Sciatic nerve (tissue), 2 donors: Measurements from ENCODE around the gene SLC5A10. TPM values are rescaled to one million over a fixed set of nuclear protein-coding genes. Genes with fewer than 3 reads are reported as not detected.
"Not testable (repeated sequence)": the region's sequence is repeated elsewhere in the genome, so short reads cannot be mapped to it uniquely, and the experiment has no call there.

Source experiments
- ATAC-seq: fragments of 200-7000 bp; cut with Tn5 transposase; one replicate; pipeline ENCODE4 v1.9.1; 2020; ENCODE audit warnings: mild to moderate bottlenecking, moderate library complexity
- DNase-seq: peaks from one replicate; pipeline ENCODE4 v3.0.0-alpha.2; 2020; ENCODE audit warnings: low spot score
- intact Hi-C: fragments of 100-400 bp; cut with DNase I; formaldehyde crosslinking; loops from one replicate; pipeline ENCODE4 v1.14.2; 2022
- total RNA-seq: library from RNA; stranded (reverse); fragmentation: NEBNext Ultra II Directional; extraction: Animal tissue kit (Norgen Biotek cat#: 25700); gene quantifications from one replicate; pipeline ENCODE4 v1.2.1, GENCODE V29; 2021
- donor health status: DM: no; HTN: no; CAD: no.
- donor health status: DM: no; HTN: no; CAD: no.

The SLC5A10 gene
- not detected for total RNA-seq

DNA sequence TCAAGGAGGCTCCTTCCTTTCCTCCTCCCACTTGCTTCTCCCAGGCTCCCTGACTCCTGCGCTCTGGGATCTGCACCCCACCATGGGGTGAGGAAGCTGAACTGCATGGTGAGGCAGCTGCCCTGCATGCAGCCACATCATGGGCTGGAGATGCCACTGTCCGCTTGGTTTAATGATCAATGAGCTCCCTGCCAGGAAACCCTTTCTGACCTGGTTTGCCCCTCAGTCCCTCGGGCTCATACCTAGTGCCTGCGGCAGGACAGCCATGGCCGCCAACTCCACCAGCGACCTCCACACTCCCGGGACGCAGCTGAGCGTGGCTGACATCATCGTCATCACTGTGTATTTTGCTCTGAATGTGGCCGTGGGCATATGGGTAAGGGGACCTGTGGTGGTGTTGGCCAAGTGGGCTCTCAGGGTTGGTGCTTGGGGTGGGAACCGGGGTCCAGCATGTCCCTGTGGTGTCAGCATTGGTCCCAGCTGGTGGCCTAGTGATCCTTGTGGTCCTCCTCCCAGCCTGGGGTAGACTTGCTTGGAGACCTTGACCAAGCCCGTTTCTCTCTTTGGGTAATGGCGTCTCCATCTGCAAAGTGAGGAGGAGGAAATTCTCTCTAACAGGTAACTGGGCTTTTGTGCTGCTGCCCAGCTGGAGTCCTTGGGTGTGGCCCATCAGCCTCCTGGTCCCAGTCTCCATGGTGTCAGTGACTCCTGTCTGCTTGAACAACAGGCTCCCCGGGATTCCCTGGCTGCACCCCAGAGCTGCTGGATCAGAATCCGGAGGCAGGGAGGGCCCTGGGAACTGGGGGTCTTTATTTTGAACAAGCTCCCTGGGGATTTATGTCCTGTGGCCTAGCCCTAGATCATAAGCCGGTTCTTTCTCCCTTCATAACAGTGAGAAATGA lies at the start of gene SLC5A10:
Gene SLC5A10 (plus strand): TSS at position 225 of the 902 bp plus-strand sequence. CDS start 41 bp downstream, at position 266.
- intact Hi-C loops = no loop called here
- no peak for ATAC-seq
- no peak for DNase-seq

DNA sequence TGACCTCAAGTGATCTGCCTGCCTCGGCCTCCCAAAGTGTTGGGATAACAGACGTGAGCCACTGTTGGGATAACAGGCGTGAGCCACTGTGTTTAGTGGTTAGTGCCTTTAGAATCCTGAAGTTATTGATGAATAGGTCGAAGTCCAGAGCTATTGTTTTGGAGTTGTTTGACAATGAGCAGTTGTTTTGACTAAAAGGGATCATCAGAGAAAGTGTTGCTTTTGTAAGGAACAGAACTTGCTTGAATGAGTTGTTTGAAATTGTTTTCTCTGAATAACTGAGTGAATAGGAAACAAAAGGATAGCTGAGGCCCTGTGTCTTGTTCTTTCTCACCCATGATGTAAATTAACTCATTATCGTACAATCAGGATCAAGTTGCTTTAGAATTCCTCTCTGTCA lies 47.5 kb upstream of the SLC5A10 start:
- ATAC-seq (no peak), DNase-seq (no peak)
- intact Hi-C loops = no loop called here

DNA sequence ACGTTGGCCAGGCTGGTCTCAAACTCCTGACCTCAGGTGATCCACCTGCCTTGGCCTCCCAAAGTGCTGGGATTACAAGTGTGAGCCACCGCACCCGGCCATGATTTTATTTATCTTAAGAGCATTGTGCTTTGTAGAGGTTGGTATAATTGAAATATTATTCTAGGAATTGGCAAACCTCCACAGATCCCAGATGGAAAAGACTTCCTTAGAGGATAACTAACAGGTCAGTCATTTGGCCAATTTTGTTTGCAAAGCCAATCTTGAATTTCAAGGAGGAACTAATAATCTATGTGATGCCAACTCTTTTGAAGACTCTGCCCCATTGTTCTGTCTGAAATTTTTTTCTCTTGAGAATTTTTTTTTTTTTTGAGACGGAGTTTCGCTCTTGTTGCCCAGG lies 46.7 kb upstream of the SLC5A10 start:
- no peak for ATAC-seq
- intact Hi-C loops = no loop called here
- DNase-seq = no peak

DNA sequence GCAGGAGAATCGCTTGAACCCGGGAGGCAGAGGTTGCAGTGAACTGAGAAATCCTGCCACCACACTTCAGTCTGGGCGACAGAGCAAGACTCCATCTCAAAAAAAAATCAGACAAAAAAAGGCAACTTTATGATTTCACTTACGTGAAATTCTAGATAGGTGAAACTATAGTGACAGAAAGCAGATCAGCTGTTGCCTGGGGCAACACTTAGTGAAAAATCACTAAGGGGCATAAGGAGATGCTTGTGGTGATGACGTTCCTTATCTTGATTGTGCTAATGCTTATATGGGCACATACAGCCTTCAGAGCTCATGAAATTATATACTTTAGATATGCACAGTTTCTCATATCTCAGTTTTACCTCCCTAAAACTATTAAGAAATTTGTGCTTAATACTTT lies 41.6 kb upstream of the SLC5A10 start:
- intact Hi-C loops = no loop called here
- DNase-seq (no peak), ATAC-seq (no peak)

DNA sequence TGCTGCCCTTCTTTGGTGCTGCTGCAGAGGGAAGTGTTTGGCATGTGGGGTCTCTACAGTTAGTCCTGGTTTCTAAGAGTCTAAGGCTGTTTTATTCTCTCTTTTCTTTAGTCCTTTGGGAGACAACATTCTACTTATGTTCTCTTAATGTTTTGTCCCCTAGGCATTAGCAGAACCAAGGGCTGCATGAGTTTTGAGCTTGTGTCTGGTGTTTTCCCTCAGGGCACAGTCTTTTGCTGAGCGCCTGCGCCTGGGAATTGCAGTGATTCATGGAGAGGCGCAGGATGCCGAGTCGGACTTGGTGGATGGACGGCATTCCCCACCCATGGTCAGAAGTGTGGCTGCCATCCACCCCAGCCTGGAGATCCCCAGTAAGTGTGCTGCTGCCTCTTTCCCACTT lies 41.1 kb upstream of the SLC5A10 start:
- intact Hi-C loops = no loop called here
- ATAC-seq = no peak
- no peak for DNase-seq

DNA sequence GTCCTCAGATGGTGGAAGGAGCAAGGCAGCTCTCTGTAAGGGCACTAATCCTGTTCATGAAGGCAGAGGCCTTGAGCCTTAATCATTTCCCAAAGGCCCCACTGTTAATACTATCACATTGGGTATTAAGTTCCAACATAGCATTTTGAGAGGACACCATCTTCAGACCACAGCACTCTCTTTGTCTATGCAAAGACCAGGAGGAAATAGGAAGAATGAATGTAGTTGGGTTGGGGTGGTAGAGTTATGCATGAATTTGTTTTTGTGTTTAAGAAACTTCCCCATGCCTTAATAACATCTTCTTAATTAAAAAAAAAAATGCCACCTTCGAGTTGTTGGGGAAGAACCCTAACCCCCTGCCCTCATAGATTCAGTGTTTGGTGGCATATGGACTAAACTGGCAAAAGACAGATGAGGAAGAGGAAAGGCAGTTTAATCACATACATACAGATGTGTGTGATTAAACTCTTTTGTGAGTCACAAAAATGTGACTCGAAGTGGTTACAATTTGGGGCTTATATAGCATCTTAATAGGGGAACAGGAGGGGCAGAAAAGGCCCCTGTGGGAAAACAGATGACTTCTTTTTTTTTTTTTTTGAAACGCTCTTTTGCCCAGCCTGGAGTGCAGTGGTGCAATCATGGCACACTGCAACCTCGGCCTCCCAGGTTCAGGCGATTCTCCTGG lies 35.0 kb upstream of the SLC5A10 start:
- no peak for ATAC-seq
- DNase-seq = no peak
- intact Hi-C loops = no loop called here

DNA sequence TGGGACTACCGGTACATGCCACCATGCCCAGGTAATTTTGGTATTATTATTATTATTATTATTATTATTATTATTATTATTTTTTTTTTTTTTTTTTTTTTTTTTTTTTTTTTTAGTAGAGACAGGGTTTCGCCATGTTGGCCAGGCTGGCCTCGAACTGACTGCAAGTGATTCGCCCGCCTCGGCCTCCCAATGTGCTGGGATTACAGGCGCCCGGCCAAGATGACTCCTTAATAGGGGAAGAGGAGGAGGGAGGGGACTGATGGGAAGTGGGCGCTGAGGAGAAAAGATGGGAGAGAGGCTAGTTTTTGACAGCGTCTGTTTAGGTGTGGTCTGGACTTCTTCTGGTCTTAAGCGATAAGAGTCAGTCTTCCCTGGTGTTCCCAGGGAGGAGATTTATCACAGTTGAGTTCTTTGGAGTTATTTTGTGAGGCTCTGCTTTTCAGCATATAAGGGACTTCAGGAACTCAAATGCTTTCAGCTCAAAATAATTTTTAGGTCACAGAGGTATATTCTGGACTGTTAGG lies 34.4 kb upstream of the SLC5A10 start:
- ATAC-seq (no peak), DNase-seq (no peak)
- intact Hi-C loops = no loop called here

DNA sequence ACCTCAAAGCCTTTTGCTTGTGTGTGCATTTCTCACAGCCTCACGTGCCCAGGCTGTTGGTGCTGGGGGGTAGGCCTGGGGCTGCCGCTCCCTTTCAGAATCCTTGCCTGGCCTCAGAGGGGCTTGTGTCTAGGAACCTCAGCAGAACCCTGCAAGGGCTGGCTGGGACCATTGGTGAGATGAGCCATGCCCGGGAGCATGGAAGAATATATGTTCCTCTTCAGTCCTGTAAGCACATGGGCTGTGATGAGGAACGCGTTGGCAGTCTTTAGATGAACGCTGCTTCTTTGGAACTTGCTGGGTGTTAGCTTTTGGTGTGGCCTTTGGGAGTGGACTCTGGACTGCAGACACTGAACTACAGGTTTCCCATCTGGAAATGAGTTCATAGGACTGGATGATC lies 32.0 kb upstream of the SLC5A10 start:
- intact Hi-C loops = no loop called here
- DNase-seq = no peak
- no peak for ATAC-seq

DNA sequence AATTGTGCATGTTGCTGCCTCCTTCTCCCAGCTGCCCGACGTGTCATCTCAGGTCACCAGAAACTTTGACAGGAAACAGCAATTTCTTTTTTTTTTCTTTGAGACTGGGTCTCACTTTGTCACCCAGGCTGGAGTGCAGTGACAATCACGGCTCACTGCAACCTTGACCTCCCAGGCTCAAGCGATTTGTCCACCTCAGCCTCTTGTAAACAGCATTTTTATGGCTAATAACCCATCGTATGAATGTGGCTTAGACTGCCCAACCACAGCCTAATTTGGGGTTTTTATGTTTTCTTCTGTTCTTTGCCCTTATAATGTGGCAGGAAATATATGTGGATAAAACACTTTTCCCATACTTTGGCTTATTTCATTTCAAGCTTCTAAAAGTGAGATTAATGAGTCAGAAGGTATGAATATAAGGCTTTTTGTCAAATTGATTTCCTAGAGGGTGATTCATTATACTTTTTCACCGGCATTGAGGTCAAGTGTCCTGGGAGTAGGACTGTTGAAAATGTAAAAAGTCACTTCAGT lies 31.0 kb upstream of the SLC5A10 start:
- intact Hi-C loops = no loop called here
- DNase-seq (no peak), ATAC-seq (no peak)

DNA sequence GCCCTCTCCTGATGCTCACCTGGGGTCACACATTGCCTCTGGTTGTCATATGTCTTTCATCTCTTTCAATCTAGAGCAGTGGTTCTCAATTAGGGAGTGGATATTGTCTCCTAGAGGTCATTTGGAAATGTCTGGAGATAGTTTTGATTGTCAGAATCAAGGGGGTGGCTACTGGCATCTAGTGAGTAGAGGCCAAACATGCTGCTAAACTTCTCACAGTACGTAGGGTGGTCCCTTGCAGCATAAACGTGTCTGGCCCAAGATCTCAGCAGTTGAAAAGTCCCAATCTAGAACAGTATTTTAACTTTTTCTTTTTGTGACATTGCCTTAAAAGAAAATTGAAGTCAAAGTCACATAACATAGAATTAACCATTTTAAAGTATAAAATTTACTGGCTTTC lies 30.5 kb upstream of the SLC5A10 start:
- intact Hi-C loops = no loop called here
- no peak for DNase-seq
- ATAC-seq = no peak

DNA sequence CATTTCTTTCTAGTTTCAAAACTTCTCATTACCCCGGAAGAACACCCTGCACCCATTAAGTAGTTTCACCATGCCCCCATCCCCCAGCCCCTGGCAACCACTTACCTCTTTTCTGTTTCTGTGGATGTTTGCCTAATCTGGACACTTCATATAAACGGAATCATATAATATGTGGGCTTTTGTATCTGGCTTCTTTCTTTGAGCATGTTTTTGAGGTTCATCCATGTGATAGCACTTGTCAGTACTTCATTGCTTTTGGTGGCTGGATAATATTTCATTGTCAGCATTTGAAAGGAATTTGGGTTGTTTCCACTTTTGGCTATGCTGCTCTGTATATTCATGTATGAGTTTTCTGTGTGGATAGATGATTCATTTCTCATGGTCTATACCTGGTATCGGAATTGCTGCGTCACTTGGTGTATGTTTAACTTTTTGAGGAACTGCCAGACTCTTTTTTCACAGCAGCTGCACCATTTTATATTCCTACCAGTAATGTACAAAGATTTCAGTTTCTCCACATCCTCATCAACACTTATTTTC lies 30.0 kb upstream of the SLC5A10 start:
- ATAC-seq (no peak), DNase-seq (no peak)
- intact Hi-C loops = no loop called here

DNA sequence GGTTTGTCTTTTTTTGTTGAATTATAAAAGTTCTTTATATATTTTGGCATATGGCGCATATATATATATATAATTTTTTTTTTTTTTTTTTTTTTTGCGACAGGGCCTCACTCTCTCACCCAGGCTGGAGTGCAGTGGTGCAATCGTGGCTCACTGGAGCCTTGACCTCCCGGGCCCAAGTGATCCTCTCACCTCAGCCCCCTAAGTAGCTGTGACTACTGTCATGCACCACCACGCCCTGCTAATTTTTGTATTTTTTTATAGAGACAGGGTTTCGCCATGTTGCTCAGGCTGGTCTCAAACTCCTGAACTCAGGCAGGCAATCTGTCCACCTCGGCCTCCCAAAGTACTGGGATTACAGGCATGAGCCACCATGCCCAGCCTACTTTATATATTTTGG lies 29.4 kb upstream of the SLC5A10 start:
- ATAC-seq, intact Hi-C loops, DNase-seq: not testable (repeated sequence)

DNA sequence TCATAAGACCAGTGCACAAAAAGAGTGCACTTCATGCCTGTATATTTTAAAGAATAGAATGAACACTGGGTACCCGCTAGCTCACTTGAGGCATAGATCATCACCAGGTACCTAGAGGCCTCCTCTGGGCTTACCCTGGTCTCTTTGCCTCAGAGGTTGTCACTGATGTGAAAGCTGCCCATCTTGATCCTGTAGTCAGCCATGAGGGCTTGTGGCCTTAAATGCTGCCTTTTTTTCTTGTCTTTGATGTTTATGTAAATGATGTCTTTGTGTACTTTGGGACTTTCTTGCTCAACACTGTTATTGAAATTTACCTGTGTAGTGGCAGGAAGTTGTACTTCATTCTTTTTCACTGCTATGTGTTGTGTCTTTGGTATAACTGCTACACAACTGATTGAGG lies 26.8 kb upstream of the SLC5A10 start:
- DNase-seq (no peak), ATAC-seq (no peak)
- intact Hi-C loops = no loop called here

DNA sequence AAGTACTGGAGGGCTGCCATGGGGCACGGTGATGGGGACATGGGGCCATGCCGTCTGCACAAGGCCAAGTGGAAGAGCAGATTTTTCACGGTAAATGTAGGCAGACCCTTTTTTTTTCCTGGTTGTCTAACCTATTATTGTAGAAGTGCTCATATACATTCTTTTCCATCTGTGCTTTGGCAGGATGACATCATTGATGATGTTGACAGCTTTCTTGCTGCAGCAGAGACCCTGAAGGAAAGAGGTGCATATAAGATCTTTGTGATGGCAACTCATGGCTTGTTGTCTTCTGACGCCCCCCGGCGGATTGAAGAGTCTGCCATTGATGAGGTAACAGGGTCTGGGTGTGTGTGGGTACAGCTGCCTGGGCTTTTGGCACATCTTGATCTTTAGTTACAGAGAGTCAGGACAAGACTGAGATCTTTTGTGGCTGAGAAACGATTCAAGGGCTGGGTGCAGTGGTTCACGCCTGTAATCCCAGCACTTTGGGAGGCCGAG lies 23.3 kb upstream of the SLC5A10 start:
- intact Hi-C loops = no loop called here
- DNase-seq (no peak), ATAC-seq (no peak)

DNA sequence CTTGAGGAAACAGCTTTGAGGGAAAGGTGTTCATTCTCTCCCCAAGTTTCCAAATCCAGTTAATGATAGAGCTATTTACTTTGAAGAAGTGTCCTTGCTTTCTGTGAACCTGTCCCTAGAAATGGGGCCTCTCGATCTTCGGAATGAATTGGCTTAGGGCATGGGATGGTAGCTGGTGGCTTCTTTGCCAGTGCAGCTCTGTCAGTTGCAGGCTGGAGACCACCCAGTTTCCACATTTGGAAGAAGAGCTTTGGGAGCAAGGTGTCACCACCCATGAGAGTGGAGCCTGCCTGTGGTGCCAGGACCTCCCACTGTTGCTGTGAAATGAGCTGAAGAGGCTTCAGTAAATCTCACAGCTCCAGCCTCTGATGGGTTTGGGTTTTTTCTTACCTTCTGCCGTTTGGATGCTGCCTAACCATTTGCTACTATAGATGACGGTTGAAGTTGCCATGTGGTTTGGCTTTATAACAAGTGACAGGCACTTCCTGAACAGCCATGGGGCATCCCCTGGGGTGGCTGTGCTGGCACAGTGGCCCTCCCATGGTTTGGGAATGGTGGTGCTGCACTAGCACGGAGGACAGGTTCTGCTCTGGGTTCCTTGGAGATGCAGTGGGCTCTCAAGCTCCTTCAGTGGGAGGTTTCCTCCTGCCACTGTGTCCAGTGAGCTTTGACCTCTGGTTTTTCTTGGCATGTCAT lies 19.5 kb upstream of the SLC5A10 start:
- ATAC-seq (no peak), DNase-seq (no peak)
- intact Hi-C loops = no loop called here

DNA sequence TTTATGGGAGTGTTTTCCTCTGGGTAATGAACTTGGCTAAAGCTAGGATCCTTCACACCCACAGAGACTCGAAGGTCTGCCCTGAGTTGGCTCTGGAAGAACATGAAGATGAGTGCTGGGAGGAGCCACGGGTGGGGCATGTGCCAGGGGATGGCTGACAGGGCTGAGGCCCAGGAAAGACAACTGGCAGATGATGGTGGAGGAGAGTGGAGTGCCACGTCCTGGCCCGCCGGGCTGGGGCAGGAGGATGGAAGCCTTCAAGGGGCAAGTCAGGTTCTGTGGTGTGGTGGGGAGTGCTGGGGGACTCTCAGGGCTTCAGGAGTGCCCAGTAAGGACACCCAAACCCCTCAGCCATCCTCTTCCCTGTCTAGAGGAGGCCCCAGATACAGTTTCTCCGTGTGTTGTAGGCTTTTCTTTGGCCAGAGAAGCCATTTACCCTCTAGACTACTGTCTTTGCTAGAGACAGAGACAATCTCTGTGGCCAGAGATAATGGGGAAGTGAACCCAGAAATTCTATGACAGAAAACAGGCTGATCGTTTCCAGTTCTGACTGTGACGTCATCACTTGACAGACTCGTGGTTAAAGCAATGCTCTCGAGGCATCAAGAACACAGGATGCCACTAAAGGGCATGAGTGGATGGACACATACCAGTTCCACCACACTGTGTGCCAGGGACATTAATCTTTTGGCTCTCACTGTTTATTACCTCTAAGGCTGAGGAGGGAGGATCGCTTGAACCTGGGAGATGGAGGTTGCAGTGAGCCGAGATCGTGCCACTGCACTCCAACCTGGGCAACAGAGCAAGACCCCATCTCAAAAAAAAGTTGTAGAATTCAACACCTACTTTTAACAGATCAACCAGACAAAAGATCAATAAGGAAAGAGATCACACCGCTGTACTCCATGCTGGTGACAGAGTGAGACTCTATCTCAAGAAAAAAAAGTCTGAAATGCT lies 18.6 kb upstream of the SLC5A10 start:
- intact Hi-C loops = no loop called here
- DNase-seq = no peak
- ATAC-seq = no peak

DNA sequence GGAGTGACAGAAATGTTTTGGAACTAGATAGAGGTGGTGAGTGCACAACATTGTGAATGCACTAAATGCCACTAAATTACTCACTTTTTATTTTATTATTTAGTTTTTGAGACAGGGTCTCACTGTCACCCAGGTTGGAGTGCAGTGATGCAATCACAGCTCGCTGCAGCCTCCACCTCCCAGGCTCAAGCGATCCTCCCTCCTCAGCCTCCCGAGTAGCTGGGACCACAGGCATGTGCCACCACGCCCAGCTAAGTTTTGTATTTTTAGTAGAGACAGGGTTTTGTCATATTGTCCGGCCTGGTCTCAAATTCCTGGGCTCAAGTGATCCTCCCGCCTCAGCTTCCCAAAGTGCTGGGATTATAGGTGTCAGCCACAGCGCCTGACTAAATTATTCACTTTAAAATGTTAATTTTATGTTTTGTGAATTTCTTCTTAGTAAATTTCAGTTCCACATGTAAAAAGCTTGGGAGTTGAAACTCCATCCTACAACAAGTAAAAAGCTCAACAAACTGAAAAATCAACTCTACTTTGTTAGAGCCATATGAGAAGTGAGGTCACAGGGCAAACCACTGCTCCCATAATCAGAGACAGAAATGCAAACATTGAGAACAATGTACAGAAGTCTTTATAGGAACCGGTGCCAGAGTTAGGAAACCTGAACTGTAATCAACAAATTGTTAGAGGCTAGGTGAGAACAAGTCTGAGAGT lies 13.8 kb upstream of the SLC5A10 start:
- no peak for ATAC-seq
- no peak for DNase-seq
- intact Hi-C loops = no loop called here
